ENCODE data around the gene KLHL15. TPM values are rescaled to one million over a fixed set of nuclear protein-coding genes. Genes with fewer than 3 reads are reported as not detected.

Gene KLHL15
- total RNA-seq, 1 experiment from 2014 or later = 7.8 TPM

DNA sequence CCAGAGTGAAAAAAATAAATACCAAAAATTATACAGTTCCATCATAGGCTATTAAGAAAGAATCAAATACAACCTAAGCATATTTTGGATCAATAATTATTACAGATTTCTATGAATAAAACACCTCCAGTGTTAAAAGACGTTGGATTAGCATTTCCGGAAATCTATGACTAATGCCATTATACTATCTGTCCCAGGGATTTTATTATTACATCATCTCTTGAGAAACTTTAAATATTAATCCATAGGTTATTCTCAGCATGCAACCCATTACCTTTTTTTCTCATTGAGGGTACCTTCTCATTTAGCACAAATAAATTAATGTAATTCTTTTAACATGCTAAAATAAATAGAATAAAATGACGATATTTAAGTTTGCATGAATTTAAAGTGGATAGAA, 74.6 kb downstream of the KLHL15 start:
- no peak for DNase-seq (ENCODE audit: low spot score)

DNA sequence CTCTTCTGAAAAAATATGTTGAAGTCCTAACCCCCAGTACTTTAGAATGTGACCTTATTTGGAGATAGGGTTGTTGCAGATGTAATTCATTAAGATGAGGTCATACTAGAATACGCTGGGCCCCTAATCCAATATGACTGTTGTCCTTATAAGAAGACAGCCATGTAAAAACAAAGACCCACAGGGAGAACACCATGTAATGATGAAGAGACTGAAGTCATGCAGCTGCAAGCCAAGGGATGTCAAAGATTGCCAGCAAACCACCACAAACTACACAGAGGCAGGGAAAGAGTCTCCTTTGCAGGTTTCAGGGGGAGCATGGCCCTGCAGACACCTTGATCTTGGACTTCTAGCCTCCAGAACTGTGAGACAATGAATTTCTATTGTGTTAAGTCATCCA, 81.8 kb downstream of the KLHL15 start:
- no peak for DNase-seq (ENCODE audit: low spot score)

- DNase-seq (ENCODE audit: low spot score) = no peak
Observed at GRCh38 chrX:23944234-23944633, 82.8 kb downstream of the KLHL15 start.

DNA sequence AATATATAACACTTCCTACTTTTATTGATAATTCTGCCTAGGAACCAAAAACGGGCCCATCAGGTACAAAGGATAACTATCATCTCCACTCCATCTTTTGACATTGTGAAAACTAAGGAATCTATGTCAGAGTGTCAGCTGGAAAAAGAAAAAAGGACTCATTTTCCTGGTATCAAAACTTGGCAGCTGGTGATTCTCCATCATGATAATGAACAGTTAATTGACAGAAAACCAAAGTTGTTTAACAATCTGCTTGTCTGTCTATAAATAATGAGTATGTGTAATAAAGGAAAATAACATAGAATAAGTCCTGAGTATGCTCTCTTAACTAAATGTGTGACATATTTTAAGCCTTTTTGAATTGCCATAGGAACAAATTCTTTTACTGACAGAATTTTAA, 87.8 kb downstream of the KLHL15 start:
- DNase-seq (ENCODE audit: low spot score) = no peak

DNA sequence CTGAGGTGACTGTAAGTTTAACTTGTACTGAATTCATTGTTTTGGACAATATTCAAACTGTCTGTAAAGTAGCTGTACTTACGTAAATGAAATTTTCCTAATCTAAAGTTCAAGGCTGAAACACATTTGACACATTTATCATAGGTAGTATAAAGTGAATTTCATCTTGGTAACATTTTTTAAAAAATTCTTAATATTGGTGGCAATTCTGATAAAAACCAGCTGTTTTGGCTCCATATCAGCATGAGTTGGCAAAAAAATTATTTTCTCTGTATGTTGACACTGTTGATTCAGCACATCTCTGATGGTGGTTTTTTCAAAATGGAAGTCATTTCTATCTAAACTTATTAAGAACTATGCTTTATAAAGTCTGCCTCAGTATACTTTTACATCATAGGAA, 88.3 kb downstream of the KLHL15 start:
- no peak for DNase-seq (ENCODE audit: low spot score)

DNA sequence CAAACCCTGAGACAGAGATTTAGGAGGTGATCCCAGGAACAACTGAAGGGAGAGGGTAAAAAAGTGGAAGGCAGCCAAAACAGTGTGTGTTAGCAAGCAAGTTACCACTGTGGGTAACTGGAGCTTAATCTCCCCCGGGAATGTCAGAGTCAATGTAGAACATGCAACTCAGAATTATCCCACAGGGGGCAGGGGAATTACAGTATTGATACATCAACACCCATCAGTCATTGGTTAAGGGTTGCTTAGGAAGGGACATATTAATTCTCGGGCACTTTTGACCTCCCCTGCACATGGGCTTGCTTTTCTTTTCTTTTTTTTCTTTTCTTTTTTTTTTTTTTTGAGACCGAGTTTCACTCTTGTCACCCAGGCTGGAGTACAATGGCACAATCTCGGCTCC, 89.9 kb downstream of the KLHL15 start:
- peak; percentile 5 for DNase-seq (ENCODE audit: low spot score)

DNA sequence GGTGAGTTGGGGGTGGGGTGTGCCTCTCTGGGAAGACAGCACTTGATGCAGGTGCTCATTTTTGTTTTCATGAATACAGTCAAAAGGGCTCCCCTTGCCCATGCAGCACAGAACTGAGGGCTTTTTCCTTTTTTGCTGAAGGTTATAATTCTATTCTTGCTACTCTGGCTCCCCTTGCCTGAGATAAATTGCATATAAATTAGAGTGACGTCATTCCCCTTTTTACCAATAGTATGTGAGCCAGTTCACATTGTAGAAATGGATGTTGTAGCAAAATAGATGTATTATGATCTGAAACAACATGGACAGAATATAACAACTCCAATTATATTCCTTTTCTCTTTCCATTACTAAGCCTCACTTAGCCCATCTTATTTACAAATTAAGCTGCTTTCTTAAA, 90.8 kb downstream of the KLHL15 start:
- DNase-seq (ENCODE audit: low spot score) = no peak

GRCh38 chrX:23935106-23935505, 91.9 kb downstream of the KLHL15 start:
- no peak for DNase-seq (ENCODE audit: low spot score)

Other genes starting within 250 kb of the KLHL15 start
- gene SAT1, start 244.0 kb downstream of the KLHL15 start, total RNA-seq (2014; rRNA removed; shearing (Covaris generic)) = 44.2 and 46.4 TPM in 2 replicates
- 40.5 and 58.9 TPM in 2 replicates for gene APOO, start 119.2 kb downstream of the KLHL15 start, total RNA-seq (2014; rRNA removed; shearing (Covaris generic))
- 0.04 TPM in 1 of 2 replicates, not detected in the other for gene CXorf58, start 119.2 kb downstream of the KLHL15 start, total RNA-seq (2014; rRNA removed; shearing (Covaris generic))
- gene EIF2S3, start 27.8 kb upstream of the KLHL15 start, total RNA-seq (2014; rRNA removed; shearing (Covaris generic)) = 280 and 328 TPM in 2 replicates
- 27.1 and 27.2 TPM in 2 replicates for gene ZFX, start 122.5 kb upstream of the KLHL15 start, total RNA-seq (2014; rRNA removed; shearing (Covaris generic))

Data from H4 (cell line).